ENCODE results near the gene PTGER3.
"Not testable (repeated sequence)": the region's sequence is repeated elsewhere in the genome, so short reads cannot be mapped to it uniquely, and the experiment has no call there.

Gene PTGER3

GRCh38 chr1:71001624-71002023, 46.0 kb downstream of the PTGER3 start:
- no peak for DNase-seq

- no peak for DNase-seq
Observed at GRCh38 chr1:70997793-70998192, 49.8 kb downstream of the PTGER3 start.

GRCh38 chr1:70994753-70995268, 52.8 kb downstream of the PTGER3 start:
- DNase-seq: no peak

DNA sequence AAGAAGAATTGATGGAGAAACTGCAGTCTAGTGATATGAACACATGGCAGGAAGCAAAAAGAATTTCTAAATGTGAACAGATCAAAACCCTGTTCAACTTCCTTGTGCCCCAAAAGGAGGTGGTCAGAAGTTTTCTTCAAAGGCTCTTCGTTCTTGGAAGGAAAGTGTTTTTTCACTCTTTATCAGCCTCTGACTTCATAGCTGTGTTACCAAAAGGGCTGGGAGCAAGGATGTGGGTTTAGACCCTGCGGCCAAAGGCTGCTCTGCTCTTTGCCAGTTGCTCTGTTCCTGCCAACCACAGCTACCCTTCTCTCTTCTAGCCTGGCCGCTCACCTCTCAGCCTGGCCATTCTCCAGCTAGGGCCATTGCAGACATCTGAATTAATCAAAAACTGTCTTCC, 53.8 kb downstream of the PTGER3 start:
- no peak for DNase-seq

- no peak for DNase-seq
Observed at GRCh38 chr1:70992521-70992920, 55.1 kb downstream of the PTGER3 start.

- DNase-seq: no peak
Observed at GRCh38 chr1:70990469-70991253, 57.0 kb downstream of the PTGER3 start.

- DNase-seq: no peak
Observed at GRCh38 chr1:70987497-70987896, 60.1 kb downstream of the PTGER3 start.

- not testable (repeated sequence) for DNase-seq
Observed at GRCh38 chr1:70985776-70986225, 61.8 kb downstream of the PTGER3 start.

GRCh38 chr1:70985278-70985677, 62.3 kb downstream of the PTGER3 start:
- not testable (repeated sequence) for DNase-seq

GRCh38 chr1:70980361-70980760, 67.3 kb downstream of the PTGER3 start:
- DNase-seq: no peak

- DNase-seq: no peak
Observed at GRCh38 chr1:70979881-70980280, 67.7 kb downstream of the PTGER3 start.

DNA sequence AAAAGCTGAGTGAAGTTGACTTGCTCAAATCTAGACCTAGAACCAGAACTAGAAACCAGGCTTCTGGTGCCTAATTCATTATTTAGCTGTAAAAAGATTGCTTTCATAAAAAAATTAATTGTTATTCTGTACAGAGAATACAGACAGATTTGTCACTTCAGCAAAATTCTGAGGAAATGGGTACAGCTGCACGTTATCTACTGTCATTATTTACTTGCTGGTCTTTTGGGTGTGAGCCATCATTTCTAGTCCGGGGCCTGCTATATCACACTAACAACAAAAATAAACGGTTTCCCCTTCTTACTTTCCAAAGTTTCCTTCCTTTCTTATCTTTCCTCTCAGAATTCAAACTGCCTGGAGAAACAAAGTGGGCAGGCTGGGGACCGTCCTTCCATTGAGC, 68.3 kb downstream of the PTGER3 start:
- DNase-seq: no peak

GRCh38 chr1:70978623-70979022, 69.0 kb downstream of the PTGER3 start:
- no peak for DNase-seq

GRCh38 chr1:70977575-70977974, 70.0 kb downstream of the PTGER3 start:
- no peak for DNase-seq

- DNase-seq: no peak
Observed at GRCh38 chr1:70977041-70977440, 70.6 kb downstream of the PTGER3 start.

- DNase-seq: no peak
Observed at GRCh38 chr1:70973754-70974153, 73.9 kb downstream of the PTGER3 start.

GRCh38 chr1:70970407-70970806, 77.2 kb downstream of the PTGER3 start:
- DNase-seq: no peak

GRCh38 chr1:70966018-70966638, 81.5 kb downstream of the PTGER3 start:
- no peak for DNase-seq

GRCh38 chr1:70963374-70963773, 84.2 kb downstream of the PTGER3 start:
- DNase-seq: no peak

- DNase-seq: no peak
Observed at GRCh38 chr1:70961374-70961975, 86.1 kb downstream of the PTGER3 start.

- DNase-seq: no peak
Observed at GRCh38 chr1:70948396-70949017, 99.1 kb downstream of the PTGER3 start.

DNA sequence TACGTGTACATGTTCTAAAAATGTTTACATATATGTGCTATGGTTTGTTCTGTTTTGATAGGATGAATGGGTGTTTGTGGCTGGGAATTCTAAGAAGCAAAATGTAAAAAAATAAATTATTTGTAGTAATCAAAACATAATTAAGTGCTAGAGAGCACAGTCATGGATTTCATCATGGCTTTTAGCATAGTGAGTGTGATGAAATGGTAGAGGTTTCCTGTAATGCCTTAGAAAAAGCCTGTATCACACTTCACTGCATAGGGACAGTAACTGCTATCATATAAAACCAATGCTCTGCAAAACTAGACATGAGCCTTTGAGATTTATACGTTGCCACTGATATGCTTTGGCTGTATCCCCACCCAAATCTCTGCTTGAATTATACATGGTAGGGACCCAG, 99.8 kb downstream of the PTGER3 start:
- no peak for DNase-seq

DNA sequence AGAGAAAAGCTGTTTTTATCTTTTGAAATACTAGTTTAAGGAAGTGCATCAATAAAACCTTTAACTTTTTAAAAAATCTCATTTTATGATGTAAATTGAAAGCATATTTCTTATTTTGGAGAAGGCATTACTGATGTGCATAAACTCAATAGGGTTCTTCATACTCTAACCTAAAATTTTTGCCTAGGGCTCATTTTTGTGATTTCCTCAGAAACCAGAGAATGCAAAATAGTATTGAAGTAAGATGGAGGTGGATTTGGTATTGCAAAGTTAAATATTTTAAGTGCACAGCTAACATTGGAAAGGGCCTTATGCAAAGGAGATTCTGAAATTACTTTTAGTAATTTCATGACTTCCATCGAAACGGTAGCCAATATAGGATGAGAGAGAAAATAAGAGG, 101.9 kb downstream of the PTGER3 start:
- DNase-seq: no peak

Measured in effector CD4-positive, alpha-beta T cell (primary cell).